ENCODE data around the gene ARL6IP5.

DNA sequence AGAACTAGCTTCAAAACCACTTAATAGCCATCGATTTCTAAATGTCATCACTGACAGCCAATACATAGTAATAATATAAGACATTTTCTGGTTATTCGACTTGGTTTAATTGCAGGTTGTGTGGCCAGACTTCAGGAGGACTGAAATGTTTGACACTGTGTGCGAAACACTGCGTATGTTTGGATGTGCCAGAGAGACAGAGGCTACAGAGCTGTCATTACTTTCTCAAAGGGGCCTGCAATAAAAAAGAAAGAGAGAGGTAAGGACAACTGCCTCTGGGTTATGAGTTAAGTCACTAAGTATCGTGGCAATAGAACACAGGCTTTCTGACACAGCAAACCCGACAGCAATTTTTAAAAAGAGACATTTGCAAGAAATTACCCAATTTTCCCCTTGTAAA, 36.8 kb downstream of the ARL6IP5 start:
- TF ChIP-seq ZNF367 (CRISPR knock-in tag; IDR thresholded peaks at IDR 0.05; ENCODE audit: borderline replicate concordance): no peak
- TF ChIP-seq, protein P1, sequence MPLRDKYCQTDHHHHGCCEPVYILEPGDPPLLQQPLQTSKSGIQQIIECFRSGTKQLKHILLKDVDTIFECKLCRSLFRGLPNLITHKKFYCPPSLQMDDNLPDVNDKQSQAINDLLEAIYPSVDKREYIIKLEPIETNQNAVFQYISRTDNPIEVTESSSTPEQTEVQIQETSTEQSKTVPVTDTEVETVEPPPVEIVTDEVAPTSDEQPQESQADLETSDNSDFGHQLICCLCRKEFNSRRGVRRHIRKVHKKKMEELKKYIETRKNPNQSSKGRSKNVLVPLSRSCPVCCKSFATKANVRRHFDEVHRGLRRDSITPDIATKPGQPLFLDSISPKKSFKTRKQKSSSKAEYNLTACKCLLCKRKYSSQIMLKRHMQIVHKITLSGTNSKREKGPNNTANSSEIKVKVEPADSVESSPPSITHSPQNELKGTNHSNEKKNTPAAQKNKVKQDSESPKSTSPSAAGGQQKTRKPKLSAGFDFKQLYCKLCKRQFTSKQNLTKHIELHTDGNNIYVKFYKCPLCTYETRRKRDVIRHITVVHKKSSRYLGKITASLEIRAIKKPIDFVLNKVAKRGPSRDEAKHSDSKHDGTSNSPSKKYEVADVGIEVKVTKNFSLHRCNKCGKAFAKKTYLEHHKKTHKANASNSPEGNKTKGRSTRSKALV (CRISPR knock-in tag; IDR thresholded peaks at IDR 0.05): no peak
- TF ChIP-seq CREM (IDR thresholded peaks at IDR 0.05): no peak
- no peak for TF ChIP-seq CREM (CRISPR knock-in tag; IDR thresholded peaks at IDR 0.05)
- no peak for TF ChIP-seq IRF1 (CRISPR knock-in tag; IDR thresholded peaks at IDR 0.05; ENCODE audit: low read depth)
- TF ChIP-seq POLR2AphosphoS2 (IDR thresholded peaks at IDR 0.05; ENCODE audit: low read depth, low read length): no peak
- TF ChIP-seq MTA1 (CRISPR knock-in tag; IDR thresholded peaks at IDR 0.05; ENCODE audit: borderline replicate concordance): no peak
- TF ChIP-seq MZF1 (CRISPR knock-in tag; IDR thresholded peaks at IDR 0.05; ENCODE audit: borderline replicate concordance): no peak
- TF ChIP-seq ZNF577 (CRISPR knock-in tag; IDR thresholded peaks at IDR 0.05; ENCODE audit: borderline replicate concordance, low read depth): no peak
- TF ChIP-seq PATZ1 (CRISPR knock-in tag; IDR thresholded peaks at IDR 0.05): no peak
- TF ChIP-seq KLF16 (CRISPR knock-in tag; IDR thresholded peaks at IDR 0.05): no peak
- TF ChIP-seq POLR2AphosphoS5 (IDR thresholded peaks at IDR 0.05; ENCODE audit: low read depth, low read length): no peak
- no peak for TF ChIP-seq ZFP36 (IDR thresholded peaks at IDR 0.05; ENCODE audit: borderline replicate concordance, low read depth, low read length, partially characterized antibody)
- TF ChIP-seq CBFB (CRISPR knock-in tag; IDR thresholded peaks at IDR 0.05): no peak
- TF ChIP-seq TOE1 (CRISPR knock-in tag; IDR thresholded peaks at IDR 0.05): no peak

Data from HepG2 (cell line).